Stimulated activated CD4-positive, alpha-beta T cell treated with anti-CD3 and anti-CD28 coated beads, Interleukin-1b, Interleukin-23, amount 100 ng/mL, for 24 hours (primary cell): ENCODE data around the gene SYVN1.

Experiments used
- DNase-seq, 4 experiments: peaks; one replicate each; pipeline ENCODE4 v3.0.0-alpha.2; 2020; ENCODE audit warnings: low read depth in 4 of 4, low spot score in 1 of 4

SYVN1 gene

DNA sequence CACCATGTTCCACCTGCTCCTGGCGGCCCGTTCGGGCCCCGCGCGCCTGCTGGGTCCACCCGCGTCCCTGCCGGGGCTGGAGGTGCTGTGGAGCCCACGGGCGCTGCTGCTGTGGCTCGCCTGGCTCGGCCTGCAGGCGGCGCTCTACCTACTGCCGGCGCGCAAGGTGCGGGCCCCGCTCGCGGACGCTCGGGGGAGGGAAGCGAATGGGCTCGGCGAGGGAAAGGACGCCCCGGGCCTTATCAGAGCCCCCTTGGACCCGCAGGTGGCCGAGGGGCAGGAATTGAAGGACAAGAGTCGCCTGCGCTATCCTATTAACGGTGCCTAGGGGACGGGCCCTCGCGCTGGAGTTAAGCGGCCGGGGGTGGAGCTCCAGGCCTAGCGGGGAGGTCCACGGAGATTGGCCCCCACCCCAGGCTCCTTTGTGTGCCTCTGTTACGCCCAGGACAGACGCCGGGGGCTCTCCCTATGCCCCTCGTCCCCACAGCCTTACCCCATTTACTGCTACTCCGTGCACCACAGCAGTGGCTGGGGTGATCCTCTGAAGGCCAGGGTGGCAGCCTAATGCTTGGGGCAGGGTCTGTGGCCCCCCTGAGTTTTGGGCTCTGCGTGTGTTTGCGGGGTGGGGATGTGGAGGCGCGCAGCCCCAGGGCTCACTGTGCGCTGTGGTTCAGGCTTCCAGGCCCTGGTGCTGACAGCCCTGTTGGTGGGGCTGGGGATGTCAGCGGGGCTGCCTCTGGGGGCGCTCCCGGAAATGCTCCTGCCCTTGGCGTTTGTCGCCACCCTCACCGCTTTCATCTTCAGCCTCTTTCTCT is 21.6 kb downstream of the SYVN1 start:
- peak in 2 of 4 experiments; percentile 54 to 67 for DNase-seq

- peak; percentile 84 to 93 (median 88) for DNase-seq
Observed at GRCh38 chr11:65111744-65112545, 22.4 kb downstream of the SYVN1 start, which contains the start of gene TM7SF2. TSS of gene TM7SF2 (plus strand) at chr11:65111872. CDS start at chr11:65112016, 144 bp downstream.

DNA sequence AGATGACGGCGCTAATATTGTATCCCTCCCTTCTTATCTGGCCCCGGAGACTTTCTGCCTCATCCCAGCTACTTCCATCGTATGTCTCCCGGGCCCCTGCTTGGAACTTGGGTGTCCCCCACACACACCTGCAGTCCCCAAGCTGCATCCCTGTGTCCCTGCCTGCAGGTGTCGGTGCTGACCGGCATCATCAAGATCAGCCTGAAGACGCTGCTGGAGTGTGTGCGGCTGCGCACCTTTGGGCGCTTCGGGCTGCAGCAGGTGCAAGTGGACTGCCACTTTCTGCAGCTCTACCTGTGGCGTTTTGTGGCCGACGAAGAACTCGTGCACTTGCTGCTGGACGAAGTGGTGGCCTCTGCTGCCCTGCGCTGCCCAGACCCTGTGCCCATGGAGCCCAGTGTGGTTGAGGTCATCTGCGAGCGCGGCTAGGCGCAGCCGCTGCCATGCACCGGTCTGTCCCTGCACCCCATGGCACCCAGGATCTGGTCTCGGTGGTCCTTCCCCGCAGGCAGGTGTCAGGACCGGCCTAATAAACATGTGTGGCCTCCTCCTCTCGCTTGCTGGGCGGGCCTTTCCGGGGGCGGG is 23.1 kb downstream of the SYVN1 start:
- no peak for DNase-seq

GRCh38 chr11:65110354-65110861 is 23.9 kb downstream of the SYVN1 start:
- peak; percentile 90 to 99 (median 96) for DNase-seq

DNA sequence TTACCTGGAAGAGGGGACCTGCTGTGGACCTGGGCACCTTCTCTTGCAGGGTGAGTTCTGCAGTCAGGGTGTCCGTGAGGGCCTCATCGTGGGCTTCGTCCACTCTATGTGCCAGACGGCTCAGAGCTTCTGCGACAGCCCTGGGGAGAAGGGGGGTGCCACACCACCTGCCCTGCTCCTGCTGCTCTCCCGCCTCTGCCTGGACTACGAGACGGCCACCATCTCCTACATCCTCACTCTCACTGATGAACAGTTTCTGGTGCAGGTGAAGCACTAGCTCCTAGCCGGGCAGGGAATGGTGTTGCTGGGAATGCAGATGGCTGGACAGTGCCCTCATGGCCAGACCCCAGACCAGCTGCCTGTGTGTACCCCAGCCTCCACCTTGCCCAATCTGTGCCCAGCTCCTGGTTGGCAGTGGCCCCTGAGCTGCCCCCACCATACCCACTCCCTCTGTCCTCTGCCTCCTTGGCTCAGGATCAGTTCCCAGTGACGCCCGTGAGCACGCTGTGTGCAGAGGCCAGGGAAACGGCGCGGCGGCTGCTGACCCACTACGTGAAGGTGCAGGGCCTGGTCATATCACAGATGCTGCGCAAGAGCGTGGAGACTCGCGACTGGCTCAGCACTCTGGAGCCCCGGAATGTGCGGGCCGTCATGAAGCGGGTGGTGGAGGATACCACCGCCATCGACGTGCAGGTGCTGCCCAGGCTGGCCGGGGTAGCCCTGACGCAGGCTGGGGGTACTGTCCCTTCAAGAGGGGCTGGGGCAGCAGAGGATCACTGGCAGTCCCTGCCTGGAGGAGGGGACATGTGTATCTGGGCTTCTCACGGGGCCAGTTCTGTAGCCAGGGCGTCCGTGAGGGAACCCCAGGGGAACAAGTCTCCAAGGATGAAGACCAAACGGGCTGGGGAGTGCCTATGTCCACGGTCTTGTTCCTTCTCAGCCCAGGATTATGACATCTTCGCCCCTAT is 24.8 kb downstream of the SYVN1 start:
- no peak for DNase-seq

DNA sequence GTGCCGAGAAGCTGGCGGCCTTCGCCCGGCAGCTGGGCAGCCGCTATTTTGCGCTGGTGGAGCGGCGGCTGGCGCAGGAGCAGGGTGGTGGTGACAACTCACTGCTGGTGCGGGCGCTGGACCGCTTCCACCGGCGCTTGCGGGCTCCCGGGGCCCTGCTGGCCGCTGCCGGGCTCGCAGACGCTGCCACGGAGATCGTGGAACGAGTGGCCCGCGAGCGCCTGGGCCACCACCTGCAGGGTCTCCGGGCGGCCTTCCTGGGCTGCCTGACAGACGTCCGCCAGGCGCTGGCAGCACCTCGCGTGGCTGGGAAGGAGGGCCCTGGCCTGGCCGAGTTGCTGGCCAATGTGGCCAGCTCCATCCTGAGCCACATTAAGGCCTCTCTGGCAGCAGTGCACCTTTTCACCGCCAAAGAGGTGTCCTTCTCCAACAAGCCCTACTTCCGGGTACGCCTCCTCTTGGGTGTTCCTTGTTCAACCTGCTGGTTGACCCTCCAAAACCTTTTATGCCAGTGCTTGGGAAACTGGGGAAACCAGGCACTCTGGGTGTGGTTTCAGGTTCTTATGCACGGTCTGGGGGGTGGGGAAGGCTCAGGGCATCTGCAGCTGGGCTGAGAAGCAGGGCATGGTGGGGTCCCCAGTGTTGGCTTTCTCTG is 25.7 kb downstream of the SYVN1 start:
- DNase-seq, result no peak

DNA sequence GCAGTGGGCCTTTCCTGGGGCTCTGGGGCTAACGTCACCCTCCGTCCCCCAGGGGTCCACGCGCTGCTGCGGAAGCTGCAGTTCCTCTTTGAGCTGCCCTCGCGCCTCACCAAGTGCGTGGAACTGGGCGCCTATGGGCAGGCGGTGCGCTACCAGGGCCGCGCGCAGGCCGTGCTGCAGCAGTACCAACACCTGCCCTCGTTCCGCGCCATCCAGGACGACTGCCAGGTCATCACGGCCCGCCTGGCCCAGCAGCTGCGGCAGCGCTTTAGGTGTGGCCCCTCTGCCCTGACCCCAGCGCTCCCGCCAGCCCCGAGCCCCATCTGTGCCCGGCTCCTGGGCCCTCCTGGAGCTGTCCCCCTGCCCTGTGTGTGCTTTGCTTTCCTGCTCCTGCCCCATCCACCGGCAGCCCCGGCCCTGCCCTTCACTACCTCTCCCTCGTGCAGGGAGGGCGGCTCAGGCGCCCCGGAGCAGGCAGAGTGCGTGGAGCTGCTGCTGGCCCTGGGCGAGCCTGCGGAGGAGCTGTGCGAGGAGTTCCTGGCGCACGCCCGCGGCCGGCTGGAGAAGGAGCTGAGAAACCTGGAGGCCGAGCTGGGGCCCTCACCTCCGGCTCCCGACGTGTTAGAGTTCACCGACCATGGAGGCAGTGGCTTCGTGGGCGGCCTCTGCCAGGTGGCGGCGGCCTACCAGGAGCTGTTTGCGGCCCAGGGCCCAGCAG is 26.4 kb downstream of the SYVN1 start:
- DNase-seq, result no peak

DNA sequence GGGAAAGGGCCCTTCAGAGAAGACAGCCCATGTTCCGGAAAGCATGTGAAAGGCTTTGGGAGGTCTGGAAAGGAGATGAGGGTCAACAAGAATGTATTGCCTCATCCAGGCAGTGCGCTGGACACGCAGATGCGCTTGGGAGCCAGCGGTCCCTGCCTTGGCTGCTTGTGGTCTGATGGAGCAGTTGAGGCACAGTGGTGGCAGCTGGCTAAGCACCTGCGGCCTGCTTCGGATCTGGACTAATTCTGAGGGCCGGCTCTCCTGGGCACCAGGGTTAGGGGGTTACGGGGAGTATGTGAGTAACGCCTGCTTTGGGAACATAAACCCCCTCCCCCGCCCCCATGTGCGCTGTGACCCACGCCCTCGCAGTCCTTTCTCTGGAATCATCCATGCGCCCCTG is 27.2 kb downstream of the SYVN1 start:
- no peak for DNase-seq

DNA sequence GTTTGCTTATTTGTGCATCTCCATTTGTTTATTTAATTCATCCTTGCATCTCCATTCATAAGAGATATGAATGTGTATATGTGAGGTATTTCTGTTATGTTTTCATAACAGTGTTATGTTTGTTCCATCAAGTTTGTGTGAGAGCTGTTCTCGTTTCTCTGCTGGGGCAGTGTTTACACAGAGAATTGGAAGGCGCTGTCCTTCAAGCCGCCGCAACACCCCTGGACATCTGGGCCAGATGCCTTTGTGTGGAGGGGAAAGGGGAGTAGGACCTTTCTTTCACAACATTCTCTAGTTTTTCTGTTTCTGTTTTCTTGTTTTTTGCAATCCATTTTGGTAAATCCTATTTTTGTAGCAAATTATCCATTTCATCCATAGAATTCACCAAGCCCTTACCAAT is 29.7 kb downstream of the SYVN1 start:
- DNase-seq, result no peak

DNA sequence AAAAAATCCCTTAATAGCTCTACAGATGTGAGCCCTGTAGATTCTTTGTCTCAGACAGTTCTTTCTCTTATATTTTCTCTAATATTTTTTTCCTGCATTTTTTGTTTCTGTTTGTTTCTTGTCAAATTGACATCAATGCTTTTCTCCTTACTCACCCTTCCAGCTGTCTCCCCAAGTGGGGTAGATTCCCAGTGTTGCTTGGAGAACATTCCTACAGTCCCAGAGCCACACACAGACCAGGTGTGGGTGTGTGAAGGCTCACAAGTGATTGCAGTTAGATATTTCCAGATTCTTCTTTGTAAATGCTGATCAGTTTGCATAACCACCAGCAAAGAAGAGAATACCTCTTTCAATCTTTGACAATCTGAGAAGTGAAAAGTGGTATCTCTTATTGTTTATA is 30.8 kb downstream of the SYVN1 start:
- no peak for DNase-seq

- no peak for DNase-seq
Observed at GRCh38 chr11:65102142-65103095, 31.9 kb downstream of the SYVN1 start.

- DNase-seq, result no peak
Observed at GRCh38 chr11:65100674-65101350, 33.5 kb downstream of the SYVN1 start.

DNA sequence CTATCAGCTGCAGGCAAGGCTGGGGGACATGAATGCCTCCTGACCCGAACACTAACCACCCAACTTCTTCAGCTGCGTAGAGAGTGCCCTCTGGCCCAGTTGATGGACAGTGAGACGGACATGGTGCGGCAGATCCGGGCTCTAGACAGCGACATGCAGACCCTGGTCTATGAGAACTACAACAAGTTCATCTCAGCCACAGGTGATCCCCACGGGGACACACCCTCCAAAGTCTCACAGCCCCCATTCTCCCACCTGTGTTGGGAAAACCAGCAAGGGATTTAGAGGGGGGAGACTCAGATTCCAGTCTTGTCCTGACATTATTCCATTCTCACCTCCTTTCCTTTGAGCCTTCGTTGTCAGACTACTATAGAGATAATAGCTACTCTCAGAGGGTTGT is 37.4 kb downstream of the SYVN1 start:
- no peak for DNase-seq

DNA sequence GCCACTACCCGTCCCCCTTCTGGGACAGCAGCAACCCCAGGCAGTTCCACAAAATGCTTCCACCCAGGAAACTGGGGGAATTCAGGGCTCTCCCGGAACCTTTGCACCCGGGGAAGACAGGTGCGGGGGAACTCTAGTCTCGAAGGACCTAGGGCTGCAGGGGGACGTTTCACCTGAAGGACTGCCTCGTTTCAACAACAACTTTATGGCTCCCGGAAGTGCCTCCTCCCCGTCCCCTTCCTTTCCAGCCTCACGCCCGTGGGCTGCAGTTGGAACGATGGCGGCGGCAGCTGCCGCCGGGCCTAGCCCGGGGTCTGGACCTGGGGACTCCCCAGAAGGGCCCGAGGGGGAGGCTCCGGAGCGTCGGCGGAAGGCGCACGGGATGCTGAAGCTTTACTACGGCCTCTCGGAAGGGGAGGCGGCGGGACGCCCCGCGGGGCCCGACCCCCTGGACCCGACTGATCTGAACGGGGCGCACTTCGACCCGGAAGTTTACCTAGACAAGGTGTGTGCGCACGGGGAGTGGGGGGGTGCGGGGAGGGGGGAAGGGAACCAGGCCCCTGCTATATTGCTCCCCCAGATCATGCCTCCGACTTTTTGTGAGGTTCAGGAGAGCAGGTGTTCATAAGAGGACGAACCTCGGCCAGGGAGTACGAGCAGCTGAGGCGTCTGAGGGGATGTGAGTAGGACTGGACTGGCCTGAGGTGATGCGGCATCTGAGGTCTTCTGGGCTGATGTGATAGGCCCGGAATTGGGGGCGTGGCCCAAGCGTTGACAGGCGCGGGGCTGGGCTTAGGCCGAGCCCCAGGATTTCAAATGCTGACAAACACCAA is 38.1 kb downstream of the SYVN1 start, which contains the start of gene VPS51:
Gene VPS51, plus strand, starts transcription at position 241 of the 833 bp plus-strand sequence. Its CDS starts 37 bp downstream, at position 278.
- peak; percentile 61 to 77 (median 74) for DNase-seq

DNA sequence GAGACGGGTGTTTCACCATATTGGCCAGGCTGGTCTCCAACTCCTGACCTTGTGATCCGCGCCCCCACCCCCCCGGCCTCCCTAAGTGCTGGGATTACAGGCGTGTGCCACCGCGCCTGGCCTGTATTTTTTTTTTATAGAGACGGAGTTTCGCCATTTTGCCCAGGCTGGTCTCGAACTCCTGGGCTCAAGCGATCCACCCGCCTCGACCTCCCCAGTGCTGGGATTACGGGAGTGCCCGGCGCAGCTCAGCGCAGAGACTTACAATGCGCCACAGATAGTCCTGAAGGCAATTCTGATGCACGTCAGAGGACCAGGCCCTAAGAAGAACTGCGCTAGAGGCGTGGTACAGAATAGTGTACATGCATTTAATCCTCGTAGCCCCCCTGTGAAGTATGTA is 38.9 kb downstream of the SYVN1 start:
- no peak for DNase-seq

GRCh38 chr11:65090628-65091027 is 43.7 kb downstream of the SYVN1 start:
- no peak for DNase-seq

DNA sequence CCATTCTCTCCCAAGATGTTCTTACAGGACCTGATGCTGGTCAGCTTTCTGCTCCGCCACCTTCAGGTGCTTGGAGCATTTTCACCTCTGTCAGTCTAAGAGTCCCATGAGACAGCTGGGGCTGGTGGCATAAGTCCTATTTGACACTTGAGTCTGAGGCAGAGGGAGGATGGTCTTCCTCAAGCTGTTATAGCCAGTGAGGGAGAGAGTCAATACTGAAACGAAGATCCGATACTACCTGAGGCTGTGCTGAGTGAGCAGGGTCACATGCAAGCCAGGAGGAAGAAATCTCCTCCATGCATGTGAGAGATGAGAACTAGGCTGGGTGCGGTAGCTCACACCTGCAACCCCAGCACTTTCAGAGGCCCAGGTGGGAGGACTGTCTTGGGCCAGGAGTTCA is 44.7 kb downstream of the SYVN1 start:
- DNase-seq, result no peak
